Measurements from ENCODE around the gene KCNG2.

- TF ChIP-seq CTCF (IDR thresholded peaks at IDR 0.05): no peak
- TF ChIP-seq POLR2A (IDR thresholded peaks at IDR 0.05): no peak
These were observed 36.9 kb upstream of the KCNG2 start for GRCh38 chr18:79760881-79761280.
